ENCODE measurements around the gene AASDHPPT. TPM values are rescaled to one million over a fixed set of nuclear protein-coding genes. Genes with fewer than 3 reads are reported as not detected.

The AASDHPPT gene
- total RNA-seq, 6 donors from 2014 or later = 21.3 to 31.4 (median 28.2) TPM

DNA sequence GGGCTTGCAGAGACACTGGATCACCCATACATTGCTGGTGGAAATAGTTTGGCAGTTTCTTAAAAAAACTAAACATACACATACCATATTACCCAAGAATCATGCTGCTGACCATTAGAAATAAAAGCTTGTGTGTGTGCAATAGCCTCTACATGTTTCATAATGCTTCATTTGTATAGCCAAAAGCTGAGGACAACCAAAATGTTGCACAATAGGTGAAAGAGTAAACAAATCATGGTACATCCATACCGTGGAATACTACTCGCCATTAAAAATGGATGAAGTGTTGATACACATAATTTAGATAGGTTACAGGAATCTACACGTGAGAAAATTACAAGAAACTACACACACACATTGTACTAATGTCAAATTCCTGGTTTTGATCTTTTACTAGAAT, 6.9 kb upstream of the AASDHPPT start:
- Histone ChIP-seq H3K27me3 (no peaks in the 10 kb centered on the region), H3K4me3 (no peak overlapping the region), H3K27ac (no peak overlapping the region), H3K36me3 (no peaks in the 10 kb centered on the region), H3K9me3 (no peaks in the 10 kb centered on the region), H3K4me1 (peaks cover under 1 to 5% (median 2%) of the 10 kb centered on the region in 4 donors)
- DNase-seq (no peak), ATAC-seq (ENCODE audit: low FRiP score in 2 of 2) (no peak)
- no peak for TF ChIP-seq EP300 (IDR thresholded peaks at IDR 0.05)
- TF ChIP-seq POLR2A (IDR thresholded peaks at IDR 0.05) = no peak
- TF ChIP-seq POLR2AphosphoS5 (IDR thresholded peaks at IDR 0.05) = no peak
- WGBS, 2 donors = 84 to 85% methylated on average over 3 of the region's 3 CpGs

DNA sequence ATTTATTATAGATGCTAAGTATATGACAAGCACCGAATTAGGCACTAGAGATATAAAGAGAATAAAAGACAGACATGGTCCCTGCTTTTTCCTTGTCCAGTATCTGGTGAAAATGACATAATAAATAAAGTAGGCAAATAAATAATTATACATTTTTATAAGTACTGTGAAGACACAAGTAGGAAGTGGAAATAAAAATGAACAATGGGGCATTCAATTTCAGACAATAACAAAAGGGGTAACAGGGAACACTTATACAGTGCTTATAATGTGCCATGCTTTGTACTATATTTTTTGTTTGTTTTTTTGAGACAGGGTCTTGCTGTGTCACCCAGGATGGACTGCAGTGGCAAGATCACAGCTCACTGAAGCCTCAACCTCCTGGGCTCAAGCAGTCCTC, 4.7 kb upstream of the AASDHPPT start:
- ATAC-seq (ENCODE audit: low FRiP score in 2 of 2) = no peak
- no peaks in the 10 kb centered on the region for H3K27me3 ChIP-seq

DNA sequence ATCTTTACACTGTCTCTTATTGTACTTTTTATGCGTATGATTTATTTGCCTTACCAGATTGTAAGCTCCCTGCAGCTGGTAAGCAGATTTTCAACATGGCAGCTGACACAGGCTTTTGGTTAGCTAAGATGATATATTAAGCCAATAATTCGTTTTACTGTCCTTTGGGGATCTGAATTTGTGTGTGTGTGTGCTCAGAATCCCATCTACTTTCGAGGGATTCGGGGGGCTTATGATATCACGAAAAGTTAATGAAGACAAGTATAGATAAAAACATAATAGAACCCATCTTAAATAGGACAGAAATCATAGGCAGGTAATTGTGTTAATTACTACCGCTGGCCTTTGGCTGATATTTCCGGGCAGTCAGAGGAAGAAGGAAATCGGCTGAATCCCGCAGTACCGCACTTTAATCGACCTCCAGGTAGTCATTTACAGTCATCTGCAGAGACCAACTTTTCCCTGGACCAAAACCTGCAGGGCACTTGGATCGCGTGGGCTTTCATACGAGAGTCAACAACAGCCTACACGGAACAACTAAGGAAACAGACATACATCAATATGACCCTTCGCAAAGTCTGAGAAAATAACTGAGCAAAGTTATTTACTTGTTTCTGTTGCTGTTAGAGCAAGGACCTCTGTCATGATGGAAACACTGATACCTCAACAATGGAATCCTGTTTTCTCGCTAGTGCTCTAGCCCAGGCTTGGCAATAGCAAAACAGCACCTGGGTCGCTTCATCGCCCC, 1.1 kb upstream of the AASDHPPT start:
- peak in 1 of 2 donors; percentile 21 for DNase-seq
- ATAC-seq (ENCODE audit: low FRiP score in 2 of 2) = no peak
- Histone ChIP-seq H3K4me3 (peak overlapping the region; percentile 66 to 81 (median 80)), H3K9me3 (no peaks in the 10 kb centered on the region), H3K36me3 (peaks cover 0 to 16% (median 5%) of the 10 kb centered on the region in 4 donors), H3K4me1 (peaks cover 33 to 43% (median 36%) of the 10 kb centered on the region in 4 donors), H3K27me3 (no peaks in the 10 kb centered on the region), H3K27ac (peak overlapping the region; percentile 82 to 99 (median 95))
- WGBS, 2 donors = 14 to 15% methylated on average over 19 of the region's 19 CpGs
- TF ChIP-seq, protein P1, sequence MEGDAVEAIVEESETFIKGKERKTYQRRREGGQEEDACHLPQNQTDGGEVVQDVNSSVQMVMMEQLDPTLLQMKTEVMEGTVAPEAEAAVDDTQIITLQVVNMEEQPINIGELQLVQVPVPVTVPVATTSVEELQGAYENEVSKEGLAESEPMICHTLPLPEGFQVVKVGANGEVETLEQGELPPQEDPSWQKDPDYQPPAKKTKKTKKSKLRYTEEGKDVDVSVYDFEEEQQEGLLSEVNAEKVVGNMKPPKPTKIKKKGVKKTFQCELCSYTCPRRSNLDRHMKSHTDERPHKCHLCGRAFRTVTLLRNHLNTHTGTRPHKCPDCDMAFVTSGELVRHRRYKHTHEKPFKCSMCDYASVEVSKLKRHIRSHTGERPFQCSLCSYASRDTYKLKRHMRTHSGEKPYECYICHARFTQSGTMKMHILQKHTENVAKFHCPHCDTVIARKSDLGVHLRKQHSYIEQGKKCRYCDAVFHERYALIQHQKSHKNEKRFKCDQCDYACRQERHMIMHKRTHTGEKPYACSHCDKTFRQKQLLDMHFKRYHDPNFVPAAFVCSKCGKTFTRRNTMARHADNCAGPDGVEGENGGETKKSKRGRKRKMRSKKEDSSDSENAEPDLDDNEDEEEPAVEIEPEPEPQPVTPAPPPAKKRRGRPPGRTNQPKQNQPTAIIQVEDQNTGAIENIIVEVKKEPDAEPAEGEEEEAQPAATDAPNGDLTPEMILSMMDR (IDR thresholded peaks at IDR 0.05) = no peak
- TF ChIP-seq POLR2AphosphoS5 (IDR thresholded peaks at IDR 0.05) (no peak), POLR2A (IDR thresholded peaks at IDR 0.05) (no peak), EP300 (IDR thresholded peaks at IDR 0.05) (no peak)

More for the DNA sequence above, 4.7 kb upstream of the AASDHPPT start:
- WGBS, 2 donors = 82 to 89% methylated on average over 1 of the region's 1 CpG
- TF ChIP-seq EP300 (IDR thresholded peaks at IDR 0.05) (no peak), POLR2AphosphoS5 (IDR thresholded peaks at IDR 0.05) (no peak), POLR2A (IDR thresholded peaks at IDR 0.05) (no peak)
- TF ChIP-seq, protein P1 (IDR thresholded peaks at IDR 0.05) = no peak
- Histone ChIP-seq H3K36me3 (no peaks in the 10 kb centered on the region), H3K27ac (no peak overlapping the region), H3K9me3 (no peaks in the 10 kb centered on the region), H3K4me3 (no peak overlapping the region), H3K4me1 (peaks cover 7 to 12% (median 8%) of the 10 kb centered on the region in 4 donors)
- no peak for DNase-seq

DNA sequence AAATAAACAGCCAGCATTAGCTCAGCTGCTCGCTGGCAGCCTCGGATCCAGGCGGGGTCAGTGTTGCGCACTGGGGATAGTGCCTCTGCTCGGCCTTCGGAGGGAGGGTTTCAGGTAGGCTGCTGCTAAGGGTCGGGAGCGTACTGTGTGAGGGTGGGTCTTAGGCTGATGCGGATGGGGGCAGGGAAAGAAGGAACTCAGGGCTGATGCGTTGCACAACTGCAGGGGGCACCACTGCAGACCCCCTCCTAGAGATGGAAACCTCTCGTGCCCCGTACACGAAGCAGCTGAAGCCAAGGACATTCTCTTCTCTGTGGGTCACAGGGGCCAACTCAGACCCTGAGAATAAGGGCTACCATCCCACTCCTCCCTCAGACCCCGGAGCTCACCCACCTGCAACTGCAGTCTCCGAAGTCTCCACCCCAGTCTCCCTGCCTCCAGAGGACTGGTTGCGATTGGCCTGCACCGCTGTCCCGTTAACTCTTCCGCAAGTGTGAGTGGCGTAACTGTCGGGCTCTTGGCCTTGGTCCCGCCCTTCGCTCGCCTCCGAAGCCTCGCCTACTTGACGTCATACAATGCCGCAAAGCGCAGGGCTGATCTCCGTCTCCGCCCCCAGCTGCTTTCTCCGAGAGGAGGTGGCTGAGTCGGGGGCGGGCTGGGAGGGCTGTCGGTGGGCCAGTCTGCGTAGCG, 398 bp upstream of the AASDHPPT start, which contains the start of gene KBTBD3:
TSS of gene KBTBD3 (minus strand) at position 429 of the 690 bp plus-strand sequence. CDS start 18,250 bp downstream, outside the sequence.
- Histone ChIP-seq H3K4me3 (peak within 1 kb of the TSS; percentile 66 to 81 (median 80)), H3K36me3 (peaks cover 0 to 17% (median 5%) of the 10 kb centered on the region in 4 donors), H3K27me3 (no peaks in the 10 kb centered on the region), H3K9me3 (no peaks in the 10 kb centered on the region), H3K27ac (peak within 1 kb of the TSS; percentile 93 to 99 (median 96)), H3K4me1 (peaks cover 35 to 47% (median 39%) of the 10 kb centered on the region in 4 donors)
- 0 to 1% methylated on average over 4 to 36 of the region's 37 CpGs for WGBS, 2 donors
- ATAC-seq (ENCODE audit: low FRiP score in 2 of 2) (peak; percentile 98 to 100), DNase-seq (peak; percentile 81 to 99)
- peak in 1 of 2 donors; percentile 85 for TF ChIP-seq POLR2AphosphoS5 (IDR thresholded peaks at IDR 0.05)
- TF ChIP-seq POLR2A (IDR thresholded peaks at IDR 0.05) = peak in 3 of 4 donors; percentile 74 to 94 (median 89)
- TF ChIP-seq EP300 (IDR thresholded peaks at IDR 0.05) = peak in 1 of 4 donors; percentile 53
- TF ChIP-seq, protein P1 (IDR thresholded peaks at IDR 0.05) = peak in 3 of 6 experiments; percentile 12 to 43 (median 40)

DNA sequence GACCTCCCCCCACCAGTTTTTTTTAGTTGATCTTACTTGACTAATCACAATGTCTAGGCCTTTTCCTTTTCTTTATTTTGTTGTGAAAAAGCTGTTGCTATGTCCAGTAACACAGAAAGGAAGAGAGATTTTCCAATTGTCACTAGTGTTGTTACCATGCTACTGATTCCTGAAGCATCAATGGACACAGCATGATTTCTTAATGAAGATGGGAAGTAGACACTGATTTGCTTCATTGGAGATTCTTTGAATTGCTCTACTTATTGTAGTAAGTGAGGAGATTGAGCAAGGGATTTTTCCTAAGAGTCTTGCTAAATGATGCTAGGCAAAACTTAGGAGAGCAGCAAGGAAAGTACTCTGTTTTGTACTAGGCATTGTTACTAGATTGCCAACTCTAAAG, 4.6 kb downstream of the AASDHPPT start:
- H3K27me3 ChIP-seq = no peaks in the 10 kb centered on the region
- no peak overlapping the region for H3K27ac ChIP-seq
- TF ChIP-seq EP300 (IDR thresholded peaks at IDR 0.05) = no peak
- no peak for TF ChIP-seq POLR2AphosphoS5 (IDR thresholded peaks at IDR 0.05)
- peaks cover 3 to 28% (median 5%) of the 10 kb centered on the region in 4 donors for H3K36me3 ChIP-seq
- ATAC-seq (ENCODE audit: low FRiP score in 2 of 2) (no peak), DNase-seq (no peak)
- H3K9me3 ChIP-seq = no peaks in the 10 kb centered on the region
- H3K4me3 ChIP-seq = no peak overlapping the region
- peaks cover 30 to 51% (median 46%) of the 10 kb centered on the region in 4 donors for H3K4me1 ChIP-seq
